Nephron (organoid): Measurements from ENCODE around the gene SCN2B.

Experiments
- H3K27ac Mint-ChIP-seq, 3 experiments: 2 replicates each; pipeline ENCODE4 v1.8.0; 2020; ENCODE audit warnings: mixed read lengths in 3 of 3, mild to moderate bottlenecking in 2 of 3, moderate library complexity in 1 of 3
- H3K27me3 Mint-ChIP-seq: 2 replicates; pipeline ENCODE4 v1.8.0; 2021; ENCODE audit warnings: low read depth, mild to moderate bottlenecking, moderate library complexity, mixed read lengths
- H3K36me3 Mint-ChIP-seq: 2 replicates; pipeline ENCODE4 v1.8.0; 2020; ENCODE audit warnings: low read depth, mixed read lengths
- H3K4me1 Mint-ChIP-seq: 2 replicates; pipeline ENCODE4 v1.8.0; 2020; ENCODE audit warnings: mixed read lengths
- H3K4me3 Mint-ChIP-seq, 3 experiments: 2 replicates each; pipeline ENCODE4 v1.8.0; 2020; ENCODE audit warnings: mild to moderate bottlenecking in 3 of 3, mixed read lengths in 3 of 3, moderate library complexity in 2 of 3
- H3K9me3 Mint-ChIP-seq: 2 replicates; pipeline ENCODE4 v1.8.0; 2020; ENCODE audit warnings: mixed read lengths
- TF ChIP-seq, protein P1 (sequence below), 3 experiments: fragments of 200-600 bp; sonication (generic); IDR thresholded peaks; one replicate each; pipeline ENCODE4 v1.5.0; 2021; ENCODE audit warnings: antibody characterized with exemption in 3 of 3; ENCODE audit not compliant: unreplicated experiment in 3 of 3

The SCN2B gene

GRCh38 chr11:118152552-118153471 is 23.6 kb downstream of the SCN2B start, which contains the start of gene SCN4B:
SCN4B (minus strand) TSS chr11:118152823; CDS start chr11:118152673, 150 bp downstream.
- no peak within 1 kb of the TSS for H3K27ac Mint-ChIP-seq
- peaks cover 97% of the 10 kb centered on the region for H3K27me3 Mint-ChIP-seq
- TF ChIP-seq, protein P1, sequence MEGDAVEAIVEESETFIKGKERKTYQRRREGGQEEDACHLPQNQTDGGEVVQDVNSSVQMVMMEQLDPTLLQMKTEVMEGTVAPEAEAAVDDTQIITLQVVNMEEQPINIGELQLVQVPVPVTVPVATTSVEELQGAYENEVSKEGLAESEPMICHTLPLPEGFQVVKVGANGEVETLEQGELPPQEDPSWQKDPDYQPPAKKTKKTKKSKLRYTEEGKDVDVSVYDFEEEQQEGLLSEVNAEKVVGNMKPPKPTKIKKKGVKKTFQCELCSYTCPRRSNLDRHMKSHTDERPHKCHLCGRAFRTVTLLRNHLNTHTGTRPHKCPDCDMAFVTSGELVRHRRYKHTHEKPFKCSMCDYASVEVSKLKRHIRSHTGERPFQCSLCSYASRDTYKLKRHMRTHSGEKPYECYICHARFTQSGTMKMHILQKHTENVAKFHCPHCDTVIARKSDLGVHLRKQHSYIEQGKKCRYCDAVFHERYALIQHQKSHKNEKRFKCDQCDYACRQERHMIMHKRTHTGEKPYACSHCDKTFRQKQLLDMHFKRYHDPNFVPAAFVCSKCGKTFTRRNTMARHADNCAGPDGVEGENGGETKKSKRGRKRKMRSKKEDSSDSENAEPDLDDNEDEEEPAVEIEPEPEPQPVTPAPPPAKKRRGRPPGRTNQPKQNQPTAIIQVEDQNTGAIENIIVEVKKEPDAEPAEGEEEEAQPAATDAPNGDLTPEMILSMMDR (IDR thresholded peaks at IDR 0.05; ENCODE audit: unreplicated experiment in 3 of 3), result no peak
- H3K4me3 Mint-ChIP-seq, result peak within 1 kb of the TSS; percentile 82 to 84 (median 82)
- no peaks in the 10 kb centered on the region for H3K36me3 Mint-ChIP-seq
- H3K9me3 Mint-ChIP-seq, result no peaks in the 10 kb centered on the region
- peaks cover 30% of the 10 kb centered on the region for H3K4me1 Mint-ChIP-seq

GRCh38 chr11:118152020-118152551 is 24.4 kb downstream of the SCN2B start:
- H3K36me3 Mint-ChIP-seq, result no peaks in the 10 kb centered on the region
- no peaks in the 10 kb centered on the region for H3K9me3 Mint-ChIP-seq
- peaks cover 34% of the 10 kb centered on the region for H3K4me1 Mint-ChIP-seq
- no peak overlapping the region for H3K27ac Mint-ChIP-seq
- H3K27me3 Mint-ChIP-seq, result peaks cover 96% of the 10 kb centered on the region
- TF ChIP-seq, protein P1 (IDR thresholded peaks at IDR 0.05; ENCODE audit: unreplicated experiment in 3 of 3), result no peak
- H3K4me3 Mint-ChIP-seq, result peak overlapping the region; percentile 80 to 84 (median 82)

DNA sequence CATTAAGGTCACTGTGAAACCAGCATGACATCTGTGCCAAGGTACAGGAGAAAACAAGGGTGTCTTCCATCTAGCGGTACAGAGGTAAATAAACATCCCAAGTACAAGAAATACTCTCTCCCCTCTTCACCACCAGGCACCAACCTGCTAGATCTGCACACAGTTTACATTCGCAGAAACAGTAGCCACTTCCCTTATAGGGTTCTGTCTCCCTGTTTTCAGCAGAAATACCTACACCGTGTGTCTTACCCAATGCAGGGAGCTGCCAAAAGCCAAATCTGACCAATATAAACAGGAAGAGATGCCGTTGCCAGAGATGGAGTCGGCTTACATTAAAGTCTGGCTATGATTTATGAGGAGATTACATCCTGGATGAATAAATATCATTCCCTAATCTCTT is 25.0 kb downstream of the SCN2B start:
- Mint-ChIP-seq H3K27me3 (peaks cover 91% of the 10 kb centered on the region), H3K4me3 (peak overlapping the region; percentile 80 to 84 (median 82)), H3K27ac (peak overlapping the region in 1 of 3 experiments; percentile 52), H3K9me3 (no peaks in the 10 kb centered on the region), H3K4me1 (peaks cover 29% of the 10 kb centered on the region), H3K36me3 (no peaks in the 10 kb centered on the region)
- TF ChIP-seq, protein P1 (IDR thresholded peaks at IDR 0.05; ENCODE audit: unreplicated experiment in 3 of 3), result no peak

DNA sequence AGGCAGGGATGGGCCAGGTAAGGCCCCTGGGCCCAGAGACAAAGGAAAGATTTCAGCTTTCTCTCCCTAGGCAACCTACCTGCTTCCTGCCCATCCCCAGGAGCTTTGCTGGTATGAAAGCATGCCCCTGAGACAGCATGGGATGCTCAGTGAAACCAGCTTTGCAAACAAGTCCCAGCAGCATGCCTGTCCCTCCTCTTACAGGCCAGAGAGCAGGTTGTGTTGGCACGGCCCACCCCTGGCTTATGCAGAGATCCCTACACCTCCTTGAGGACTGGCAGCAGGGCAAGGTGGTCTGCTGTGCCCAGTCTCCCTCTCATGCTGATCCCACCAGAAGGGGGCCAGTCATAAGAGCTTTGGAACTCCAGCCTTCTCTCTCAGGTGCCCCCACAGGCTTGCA is 26.9 kb downstream of the SCN2B start:
- Mint-ChIP-seq H3K9me3 (no peaks in the 10 kb centered on the region), H3K27me3 (peaks cover 84% of the 10 kb centered on the region), H3K4me1 (peaks cover 30% of the 10 kb centered on the region), H3K4me3 (no peak overlapping the region), H3K27ac (peak overlapping the region in 1 of 3 experiments; percentile 1), H3K36me3 (no peaks in the 10 kb centered on the region)
- TF ChIP-seq, protein P1 (IDR thresholded peaks at IDR 0.05; ENCODE audit: unreplicated experiment in 3 of 3), result no peak

DNA sequence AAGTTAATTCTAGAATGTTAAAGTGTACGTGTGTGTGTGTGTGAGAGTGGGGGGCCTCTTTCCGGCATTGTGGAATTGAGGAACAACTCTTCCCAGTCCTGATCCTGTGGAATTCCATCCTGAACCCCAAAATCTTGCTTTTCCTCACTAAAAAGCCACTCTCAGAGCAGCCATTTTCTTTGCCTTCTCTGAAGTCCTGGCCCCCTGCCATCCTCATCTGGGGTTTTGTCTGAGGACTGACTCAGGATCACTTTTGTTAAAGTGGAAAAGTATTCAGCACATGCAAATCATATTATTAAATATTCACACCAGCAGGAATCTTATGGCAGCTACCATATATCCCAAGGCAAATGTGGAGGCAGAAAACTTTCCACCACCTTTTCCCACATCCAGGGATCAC is 27.6 kb downstream of the SCN2B start:
- Mint-ChIP-seq H3K9me3 (no peaks in the 10 kb centered on the region), H3K4me1 (peaks cover 35% of the 10 kb centered on the region), H3K27ac (peak overlapping the region; percentile 9 to 94 (median 30)), H3K36me3 (no peaks in the 10 kb centered on the region), H3K4me3 (peak overlapping the region in 2 of 3 experiments; percentile 36 to 41), H3K27me3 (peaks cover 84% of the 10 kb centered on the region)
- TF ChIP-seq, protein P1 (IDR thresholded peaks at IDR 0.05; ENCODE audit: unreplicated experiment in 3 of 3), result no peak
